ENCODE results near the gene SLC2A11.

DNA sequence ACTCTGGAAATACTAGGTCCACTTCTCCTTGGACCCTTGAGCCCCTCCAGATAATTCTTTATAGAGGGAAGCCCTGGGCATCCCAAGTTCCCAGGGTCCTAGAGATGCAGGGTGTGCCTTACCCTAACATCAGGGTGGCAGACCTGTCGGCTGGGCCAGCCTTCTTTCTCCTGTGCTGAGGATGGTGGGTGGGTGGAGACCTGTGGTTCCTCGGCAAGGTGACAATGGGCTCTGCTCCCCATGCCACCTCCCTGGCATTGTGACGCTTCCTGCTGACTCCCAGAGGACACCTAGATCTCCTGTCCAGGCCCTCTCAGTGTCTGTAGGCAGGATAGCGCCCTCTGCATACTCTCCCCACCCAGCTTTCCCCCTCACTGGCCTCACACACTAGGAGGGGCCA is 15.1 kb upstream of the SLC2A11 start:
- TF ChIP-seq, protein P1, sequence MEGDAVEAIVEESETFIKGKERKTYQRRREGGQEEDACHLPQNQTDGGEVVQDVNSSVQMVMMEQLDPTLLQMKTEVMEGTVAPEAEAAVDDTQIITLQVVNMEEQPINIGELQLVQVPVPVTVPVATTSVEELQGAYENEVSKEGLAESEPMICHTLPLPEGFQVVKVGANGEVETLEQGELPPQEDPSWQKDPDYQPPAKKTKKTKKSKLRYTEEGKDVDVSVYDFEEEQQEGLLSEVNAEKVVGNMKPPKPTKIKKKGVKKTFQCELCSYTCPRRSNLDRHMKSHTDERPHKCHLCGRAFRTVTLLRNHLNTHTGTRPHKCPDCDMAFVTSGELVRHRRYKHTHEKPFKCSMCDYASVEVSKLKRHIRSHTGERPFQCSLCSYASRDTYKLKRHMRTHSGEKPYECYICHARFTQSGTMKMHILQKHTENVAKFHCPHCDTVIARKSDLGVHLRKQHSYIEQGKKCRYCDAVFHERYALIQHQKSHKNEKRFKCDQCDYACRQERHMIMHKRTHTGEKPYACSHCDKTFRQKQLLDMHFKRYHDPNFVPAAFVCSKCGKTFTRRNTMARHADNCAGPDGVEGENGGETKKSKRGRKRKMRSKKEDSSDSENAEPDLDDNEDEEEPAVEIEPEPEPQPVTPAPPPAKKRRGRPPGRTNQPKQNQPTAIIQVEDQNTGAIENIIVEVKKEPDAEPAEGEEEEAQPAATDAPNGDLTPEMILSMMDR (conservative IDR thresholded peaks at IDR 0.05 in 1 of 2, IDR thresholded peaks at IDR 0.05 in 1 of 2; ENCODE audit: extremely low read depth in 1 of 2, insufficient read depth in 1 of 2, low read depth in 1 of 2, low read length in 2 of 2): no peak
- TF ChIP-seq EZH2 (IDR thresholded peaks at IDR 0.05; ENCODE audit: borderline replicate concordance, low read length): no peak

All from mammary epithelial cell (primary cell).